Fibroblast of the conjunctiva (primary cell): ENCODE data around the gene RIN3.

Experiments used
- DNase-seq: peaks from one replicate; pipeline ENCODE4 v3.0.0-alpha.2; 2010; ENCODE audit warnings: low read depth

The RIN3 gene

GRCh38 chr14:92646952-92647796 lies 133.6 kb downstream of the RIN3 start:
- DNase-seq: peak; percentile 56

- DNase-seq: no peak
Observed at GRCh38 chr14:92647797-92648279, 134.3 kb downstream of the RIN3 start.

DNA sequence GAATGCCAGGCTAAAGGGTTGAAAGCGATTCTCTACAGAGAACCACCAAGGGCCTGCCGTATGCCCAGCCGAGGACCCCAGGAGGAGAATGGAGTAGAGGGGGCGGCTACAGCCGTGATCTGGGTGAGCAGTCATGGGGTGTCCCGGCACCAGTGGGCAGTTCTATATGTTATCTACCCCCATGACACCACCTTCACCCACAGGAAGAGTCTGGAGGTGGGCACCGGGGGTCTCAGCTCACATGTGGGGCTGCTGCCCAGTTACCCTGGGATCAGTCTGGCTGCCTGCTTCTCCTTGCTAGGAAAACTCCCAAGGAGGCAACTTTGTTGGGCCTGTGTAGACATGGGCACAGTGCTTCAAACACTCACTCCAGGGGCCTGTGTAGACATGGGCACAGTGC lies 135.5 kb downstream of the RIN3 start:
- DNase-seq: no peak

- peak; percentile 78 for DNase-seq
Observed at GRCh38 chr14:92649934-92650545, 136.5 kb downstream of the RIN3 start.

- no peak for DNase-seq
Observed at GRCh38 chr14:92650581-92651105, 137.1 kb downstream of the RIN3 start.

- no peak for DNase-seq
Observed at GRCh38 chr14:92651106-92651757, 137.7 kb downstream of the RIN3 start.

GRCh38 chr14:92651758-92652406 lies 138.3 kb downstream of the RIN3 start:
- no peak for DNase-seq

DNA sequence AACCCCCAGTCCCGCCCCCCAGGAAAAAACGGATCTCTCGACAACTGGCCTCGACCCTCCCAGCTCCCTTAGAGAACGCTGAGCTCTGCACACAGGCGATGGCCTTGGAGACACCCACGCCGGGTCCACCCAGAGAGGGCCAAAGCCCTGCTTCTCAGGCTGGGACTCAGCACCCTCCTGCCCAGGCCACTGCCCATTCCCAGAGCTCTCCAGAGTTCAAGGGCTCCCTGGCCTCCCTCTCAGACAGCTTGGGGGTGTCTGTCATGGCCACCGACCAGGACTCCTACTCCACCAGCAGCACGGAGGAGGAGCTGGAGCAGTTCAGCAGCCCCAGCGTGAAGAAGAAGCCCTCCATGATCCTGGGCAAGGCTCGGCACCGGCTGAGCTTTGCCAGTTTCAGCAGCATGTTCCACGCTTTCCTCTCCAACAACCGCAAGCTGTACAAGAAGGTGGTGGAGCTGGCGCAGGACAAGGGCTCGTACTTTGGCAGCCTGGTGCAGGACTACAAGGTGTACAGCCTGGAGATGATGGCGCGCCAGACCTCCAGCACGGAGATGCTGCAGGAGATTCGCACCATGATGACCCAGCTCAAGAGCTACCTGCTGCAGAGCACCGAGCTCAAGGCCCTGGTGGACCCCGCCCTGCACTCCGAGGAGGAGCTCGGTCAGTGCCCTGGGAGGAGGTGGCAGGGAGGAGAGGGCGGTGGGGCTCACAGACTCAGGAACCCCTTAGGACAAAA lies 139.0 kb downstream of the RIN3 start:
- no peak for DNase-seq

DNA sequence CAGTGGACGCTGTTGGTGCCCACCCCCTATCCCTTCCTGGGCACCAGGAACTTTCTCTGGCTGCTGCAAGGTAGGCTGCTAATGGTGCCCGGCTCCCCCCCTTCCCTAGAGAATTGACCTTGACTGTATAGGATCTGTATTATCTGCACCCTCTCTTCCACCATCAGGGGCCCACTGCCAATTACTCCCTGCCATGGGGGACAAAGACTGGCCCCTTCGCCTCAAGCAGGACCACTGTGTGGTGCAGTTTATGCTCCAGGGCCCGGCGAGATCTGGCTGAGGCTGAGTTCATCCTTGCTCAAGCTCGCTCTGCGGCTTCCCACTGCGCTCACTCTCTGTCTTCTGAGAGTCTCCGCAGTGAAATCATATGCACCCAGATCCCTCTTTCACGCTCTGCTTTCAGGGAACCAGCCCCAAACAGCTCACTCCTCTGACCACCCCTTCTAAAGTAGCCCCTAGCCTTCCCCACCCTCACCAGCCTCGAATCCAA lies 139.6 kb downstream of the RIN3 start:
- no peak for DNase-seq

DNA sequence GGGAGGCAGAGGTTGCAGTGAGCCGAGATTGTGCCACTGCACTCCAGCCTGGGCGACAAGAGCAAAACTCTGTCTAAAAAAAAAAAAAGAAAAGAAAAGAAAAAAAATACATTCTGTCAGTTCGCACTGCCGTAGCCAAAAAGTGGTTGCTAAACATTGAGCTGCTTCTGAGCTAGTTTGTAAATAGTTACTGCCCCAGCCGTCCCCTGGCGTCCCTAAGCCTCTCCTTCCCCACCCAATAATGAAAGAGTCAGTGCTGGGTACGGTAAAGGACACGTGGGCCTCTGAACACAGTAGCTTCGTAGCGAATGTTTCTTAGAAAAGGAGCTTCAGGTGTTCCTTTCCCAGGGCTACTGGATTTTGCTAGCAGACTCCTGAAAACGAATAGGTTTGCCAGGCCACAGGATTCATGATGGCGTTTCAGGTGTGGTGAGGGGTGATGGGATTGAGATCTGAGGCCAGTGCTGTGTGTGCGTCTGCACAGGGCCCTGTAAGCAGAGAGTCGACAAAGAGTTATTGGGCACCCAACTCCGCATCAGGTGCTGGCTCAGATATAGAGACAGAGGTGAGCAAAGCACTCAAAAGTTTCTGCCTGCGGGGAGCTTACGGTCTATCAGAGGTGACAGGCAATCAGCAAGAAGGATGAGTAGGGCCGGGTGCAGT lies 140.8 kb downstream of the RIN3 start:
- DNase-seq: no peak

DNA sequence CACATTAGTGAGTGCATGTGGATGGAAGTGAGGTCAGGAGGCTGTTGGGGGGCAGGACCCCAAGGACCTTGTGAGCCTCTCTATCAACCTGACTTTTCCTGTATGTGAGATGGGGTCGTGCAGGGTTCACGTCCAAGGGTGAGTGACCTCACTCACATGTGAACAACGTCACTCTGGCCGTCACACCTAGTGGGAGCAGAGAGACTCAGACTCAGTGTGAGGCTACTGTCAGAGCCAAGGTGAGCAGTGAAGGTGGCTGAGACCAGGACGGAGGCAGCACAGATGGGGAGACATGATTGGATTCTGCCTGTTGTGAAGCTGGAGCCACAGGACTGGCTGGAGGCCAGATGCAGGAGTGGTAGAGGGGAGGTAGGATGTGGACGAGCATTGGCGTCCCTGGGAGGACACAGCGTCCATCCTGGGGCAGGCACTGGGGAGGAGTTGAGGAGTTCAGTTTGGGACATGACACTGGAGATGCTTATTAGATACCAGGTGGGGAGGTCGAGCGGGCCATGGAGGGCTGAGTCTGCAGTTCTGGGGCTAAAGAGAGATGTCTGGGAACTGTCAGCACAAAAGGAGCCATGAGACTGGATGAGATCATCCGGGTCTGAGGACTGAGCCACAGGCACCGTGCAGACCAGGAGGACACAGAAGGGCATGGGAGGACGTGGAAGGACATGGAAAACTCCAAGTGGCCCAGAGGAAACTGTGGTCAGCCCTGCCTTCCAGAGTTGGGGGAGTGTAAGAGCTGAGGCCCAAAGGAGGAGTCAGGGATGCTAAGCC lies 142.0 kb downstream of the RIN3 start:
- DNase-seq: no peak

- no peak for DNase-seq
Observed at GRCh38 chr14:92656306-92657081, 142.9 kb downstream of the RIN3 start.

- no peak for DNase-seq
Observed at GRCh38 chr14:92657457-92658142, 144.0 kb downstream of the RIN3 start.

- DNase-seq: no peak
Observed at GRCh38 chr14:92658160-92658559, 144.6 kb downstream of the RIN3 start.

DNA sequence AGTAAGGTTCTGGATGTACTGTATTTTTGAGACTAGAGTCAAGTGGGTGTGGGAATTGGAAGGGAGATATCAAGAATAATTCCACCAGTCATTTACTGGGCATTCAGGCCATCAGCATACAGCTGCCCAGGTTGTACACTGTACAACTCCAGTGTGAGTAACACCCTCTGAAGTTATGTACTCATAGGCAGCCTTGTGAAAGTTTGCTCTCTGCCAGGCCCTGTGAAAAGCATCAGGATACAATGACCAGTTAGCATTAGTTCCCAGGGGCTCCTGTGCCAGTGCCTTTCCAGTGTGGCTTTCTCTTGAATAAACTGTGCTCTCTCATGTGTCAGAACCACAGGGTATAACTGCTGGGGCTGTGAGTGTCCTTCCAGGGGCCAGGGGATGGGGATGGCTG lies 145.1 kb downstream of the RIN3 start:
- DNase-seq: no peak

GRCh38 chr14:92659765-92660561 lies 146.4 kb downstream of the RIN3 start:
- no peak for DNase-seq

- no peak for DNase-seq
Observed at GRCh38 chr14:92660571-92660970, 147.0 kb downstream of the RIN3 start.

GRCh38 chr14:92663049-92663448 lies 149.5 kb downstream of the RIN3 start:
- no peak for DNase-seq
